DOHH2 (cell line): ENCODE measurements around the gene COTL1.
"Not testable (repeated sequence)": the region's sequence is repeated elsewhere in the genome, so short reads cannot be mapped to it uniquely, and the experiment has no call there.

Source experiments
- H3F3A ChIP-seq: fragments of 200-600 bp; sonication (generic), shearing (Covaris generic); 2 replicates; pipeline ENCODE4 v1.6.0; 2016; ENCODE audit warnings: antibody characterized with exemption, mild to moderate bottlenecking; ENCODE audit not compliant: control insufficient read depth, insufficient read depth
- H3K27ac ChIP-seq: fragments of 200-600 bp; sonication (generic); 2 replicates; pipeline ENCODE4 v1.5.1; 2014; ENCODE audit warnings: low read depth, mild to moderate bottlenecking, low read length, moderate library complexity
- H3K27me3 ChIP-seq: fragments of 200-600 bp; sonication (generic); 2 replicates; pipeline ENCODE4 v1.6.1; 2014; ENCODE audit warnings: mild to moderate bottlenecking, low read length, mixed read lengths; ENCODE audit not compliant: control insufficient read depth
- H3K36me3 ChIP-seq: fragments of 200-600 bp; sonication (generic); 2 replicates; pipeline ENCODE4 v1.6.1; 2014; ENCODE audit warnings: mild to moderate bottlenecking, low read length, moderate library complexity, mixed read lengths; ENCODE audit not compliant: control insufficient read depth
- H3K4me1 ChIP-seq: fragments of 200-600 bp; sonication (generic); 2 replicates; pipeline ENCODE4 v1.6.1; 2014; ENCODE audit warnings: mild to moderate bottlenecking, low read length, mixed read lengths; ENCODE audit not compliant: control insufficient read depth
- H3K4me2 ChIP-seq: fragments of 200-600 bp; sonication (generic); 2 replicates; pipeline ENCODE4 v1.6.0; 2014; ENCODE audit warnings: mild to moderate bottlenecking, low read length, moderate library complexity
- H3K4me3 ChIP-seq: fragments of 200-600 bp; sonication (generic); 2 replicates; pipeline ENCODE4 v1.5.1; 2014; ENCODE audit warnings: mild to moderate bottlenecking, low read length, mixed read lengths
- H3K79me2 ChIP-seq: fragments of 200-600 bp; sonication (generic); 2 replicates; pipeline ENCODE4 v1.6.1; 2014; ENCODE audit warnings: mild to moderate bottlenecking, low read length, mixed read lengths; ENCODE audit not compliant: control insufficient read depth
- H3K9me2 ChIP-seq: fragments of 200-600 bp; sonication (generic); replicated peaks from 2 replicates; pipeline ENCODE4 v1.6.1; 2014; ENCODE audit warnings: mild to moderate bottlenecking, low read length, mixed read lengths; ENCODE audit not compliant: control insufficient read depth
- H3K9me3 ChIP-seq: fragments of 200-600 bp; sonication (generic); 2 replicates; pipeline ENCODE4 v1.6.1; 2014; ENCODE audit warnings: antibody characterized with exemption, low read length, mixed read lengths; ENCODE audit not compliant: control insufficient read depth, insufficient read depth
- H4K20me1 ChIP-seq: fragments of 200-600 bp; sonication (generic); 2 replicates; pipeline ENCODE4 v1.6.0; 2014; ENCODE audit warnings: low read depth, mild to moderate bottlenecking, antibody characterized with exemption, low read length, moderate library complexity; ENCODE audit not compliant: control insufficient read depth, insufficient read depth
- CTCF ChIP-seq: fragments of 200-600 bp; sonication (generic); IDR thresholded peaks from one replicate; pipeline ENCODE4 v1.5.1; 2014; ENCODE audit warnings: antibody characterized with exemption, mild to moderate bottlenecking, low read depth, low read length; ENCODE audit not compliant: poor library complexity, severe bottlenecking
- EZH2phosphoT487 ChIP-seq: fragments of 200-600 bp; sonication (generic); IDR thresholded peaks from 2 replicates; pipeline ENCODE4 v1.6.1; 2017; ENCODE audit warnings: borderline replicate concordance, mild to moderate bottlenecking, antibody characterized with exemption, low read length, moderate library complexity, mixed read lengths

Gene COTL1

DNA sequence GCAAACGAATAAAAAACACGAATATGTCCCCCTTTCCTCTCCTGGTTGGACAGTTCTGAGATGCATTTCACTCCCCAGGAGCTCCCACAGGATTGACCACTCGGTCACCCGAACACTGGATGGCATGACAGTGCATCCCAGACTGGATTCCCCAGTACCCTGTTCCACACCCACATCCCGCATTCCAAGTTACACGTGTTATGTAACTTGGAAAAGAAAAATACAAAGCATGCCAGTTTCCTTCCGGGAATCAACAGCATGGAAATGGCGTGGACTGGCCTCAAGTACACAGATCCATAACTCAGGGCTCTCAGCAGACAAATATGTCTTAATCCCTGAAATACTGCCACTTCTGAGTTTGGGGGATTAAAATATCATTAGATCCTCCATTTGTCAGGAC, 17.8 kb upstream of the COTL1 start:
- Histone ChIP-seq H3K9me3 (no peaks in the 10 kb centered on the region), H3K27me3 (no peaks in the 10 kb centered on the region), H3F3A (peaks cover 5% of the 10 kb centered on the region; the same call in 1 of the 2 replicates), H3K4me3 (no peak overlapping the region), H3K9me2 (no peaks in the 10 kb centered on the region), H3K4me1 (peaks cover 40% of the 10 kb centered on the region), H3K79me2 (no peaks in the 10 kb centered on the region), H4K20me1 (no peaks in the 10 kb centered on the region), H3K27ac (no peak overlapping the region), H3K36me3 (no peaks in the 10 kb centered on the region), H3K4me2 (no peak overlapping the region)
- TF ChIP-seq CTCF (no peak), EZH2phosphoT487 (no peak)

GRCh38 chr16:84633622-84634021, 15.7 kb upstream of the COTL1 start:
- no peak overlapping the region for H3K4me2 ChIP-seq
- H3K4me3 ChIP-seq, result no peak overlapping the region
- no peaks in the 10 kb centered on the region for H3K36me3 ChIP-seq
- H3K27ac ChIP-seq, result no peak overlapping the region
- TF ChIP-seq CTCF (no peak), EZH2phosphoT487 (no peak)
- H3K9me2 ChIP-seq, result no peaks in the 10 kb centered on the region
- peaks cover 36% of the 10 kb centered on the region for H3K4me1 ChIP-seq
- no peaks in the 10 kb centered on the region for H3K27me3 ChIP-seq
- H3F3A ChIP-seq, result peaks cover 5% of the 10 kb centered on the region; the same call in 1 of the 2 replicates
- no peaks in the 10 kb centered on the region for H4K20me1 ChIP-seq
- H3K9me3 ChIP-seq, result no peaks in the 10 kb centered on the region
- H3K79me2 ChIP-seq, result no peaks in the 10 kb centered on the region

DNA sequence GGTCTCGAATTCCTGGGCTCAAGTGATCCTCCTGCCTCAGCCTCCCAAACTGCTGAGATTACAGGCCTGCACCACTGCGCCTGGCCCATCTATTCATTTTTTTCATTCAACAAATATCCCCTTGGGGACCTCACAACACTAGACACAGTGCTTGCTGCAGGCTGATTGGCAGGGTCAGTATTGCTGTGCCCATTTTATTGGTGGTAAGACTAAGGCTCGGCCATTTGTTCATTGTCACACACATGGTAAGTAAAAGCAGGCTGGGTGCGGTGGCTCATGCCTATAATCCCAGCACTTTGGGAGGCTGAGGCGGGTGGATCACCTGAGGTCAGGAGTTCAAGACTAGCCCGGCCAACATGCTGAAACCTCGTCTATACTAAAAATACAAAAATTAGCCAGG, 15.0 kb upstream of the COTL1 start:
- H3K4me1 ChIP-seq, result peaks cover 42% of the 10 kb centered on the region
- not testable (repeated sequence) for H3K27ac ChIP-seq

GRCh38 chr16:84631886-84632285, 14.0 kb upstream of the COTL1 start:
- Histone ChIP-seq H3K4me1 (peaks cover 39% of the 10 kb centered on the region), H3K9me3 (no peaks in the 10 kb centered on the region), H3K27ac (no peak overlapping the region), H3K36me3 (no peaks in the 10 kb centered on the region), H3K27me3 (no peaks in the 10 kb centered on the region), H3K4me2 (peak overlapping the region; percentile 48), H4K20me1 (no peaks in the 10 kb centered on the region), H3K4me3 (peak overlapping the region; percentile 14; the same call in 1 of the 2 replicates), H3K79me2 (no peaks in the 10 kb centered on the region), H3K9me2 (no peaks in the 10 kb centered on the region), H3F3A (peaks cover 5% of the 10 kb centered on the region; the same call in 1 of the 2 replicates)
- no peak for TF ChIP-seq CTCF
- no peak for TF ChIP-seq EZH2phosphoT487

More for the DNA sequence above, 15.0 kb upstream of the COTL1 start:
- H3K4me3 ChIP-seq, H3K79me2 ChIP-seq, H3K9me3 ChIP-seq, H3K4me2 ChIP-seq, H3K27me3 ChIP-seq, H3F3A ChIP-seq, H3K9me2 ChIP-seq, H3K36me3 ChIP-seq, H4K20me1 ChIP-seq: not testable (repeated sequence)
